ENCODE measurements around the gene PITX2. TPM values are rescaled to one million over a fixed set of nuclear protein-coding genes. Genes with fewer than 3 reads are reported as not detected.

PITX2 gene
- total and polyA plus RNA-seq, 2 of the 8 experiments (the other 6 are each of a cell fraction or from before 2014, with no cell fraction given) = 0.09 to 0.67 TPM

GRCh38 chr4:110667670-110668069, 44.8 kb upstream of the PITX2 start (continued):
- TF ChIP-seq CHD7 (IDR thresholded peaks at IDR 0.05; ENCODE audit: insufficient replicate concordance, low read length) (no peak), GABPA (IDR thresholded peaks at IDR 0.05; ENCODE audit: borderline replicate concordance, insufficient read depth, low read length) (no peak), POLR2A (IDR thresholded peaks at IDR 0.05; ENCODE audit: control extremely low read depth in 1 of 2, low read depth in 2 of 2, low read length in 2 of 2) (no peak), BCL11A (IDR thresholded peaks at IDR 0.05; ENCODE audit: low read depth in 2 of 2, low read length in 2 of 2) (no peak), NANOG (IDR thresholded peaks at IDR 0.05; ENCODE audit: insufficient read depth, low read depth, low read length, poor library complexity, severe bottlenecking) (no peak), E2F6 (IDR thresholded peaks at IDR 0.05) (no peak), KDM1A (IDR thresholded peaks at IDR 0.05; ENCODE audit: borderline replicate concordance, low read length) (no peak), JUN (IDR thresholded peaks at IDR 0.05; ENCODE audit: low read depth, low read length) (no peak), SP4 (IDR thresholded peaks at IDR 0.05; ENCODE audit: low read length) (no peak), SUZ12 (IDR thresholded peaks at IDR 0.05; ENCODE audit: low read length) (no peak)
- TF ChIP-seq, protein P1, sequence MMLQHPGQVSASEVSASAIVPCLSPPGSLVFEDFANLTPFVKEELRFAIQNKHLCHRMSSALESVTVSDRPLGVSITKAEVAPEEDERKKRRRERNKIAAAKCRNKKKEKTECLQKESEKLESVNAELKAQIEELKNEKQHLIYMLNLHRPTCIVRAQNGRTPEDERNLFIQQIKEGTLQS (IDR thresholded peaks at IDR 0.05; ENCODE audit: insufficient read depth, low read depth, low read length) = no peak
